GM12865 (cell line): Measurements from ENCODE around the gene AMN.

Experiments
- DNase-seq: peaks from one replicate; pipeline ENCODE4 v3.0.0; 2010; ENCODE audit warnings: low read depth
- H3K4me3 ChIP-seq: 2 replicates; pipeline ENCODE4 v1.5.1; 2011; ENCODE audit warnings: mild to moderate bottlenecking, low read depth, low read length, control low read depth
- TF ChIP-seq, protein P1 (sequence below): IDR thresholded peaks from 2 replicates; pipeline ENCODE4 v1.5.1; 2011; ENCODE audit warnings: low read length, control low read depth, low read depth, inconsistent platforms; ENCODE audit not compliant: insufficient read depth; ENCODE audit errors: missing control alignments

AMN gene

DNA sequence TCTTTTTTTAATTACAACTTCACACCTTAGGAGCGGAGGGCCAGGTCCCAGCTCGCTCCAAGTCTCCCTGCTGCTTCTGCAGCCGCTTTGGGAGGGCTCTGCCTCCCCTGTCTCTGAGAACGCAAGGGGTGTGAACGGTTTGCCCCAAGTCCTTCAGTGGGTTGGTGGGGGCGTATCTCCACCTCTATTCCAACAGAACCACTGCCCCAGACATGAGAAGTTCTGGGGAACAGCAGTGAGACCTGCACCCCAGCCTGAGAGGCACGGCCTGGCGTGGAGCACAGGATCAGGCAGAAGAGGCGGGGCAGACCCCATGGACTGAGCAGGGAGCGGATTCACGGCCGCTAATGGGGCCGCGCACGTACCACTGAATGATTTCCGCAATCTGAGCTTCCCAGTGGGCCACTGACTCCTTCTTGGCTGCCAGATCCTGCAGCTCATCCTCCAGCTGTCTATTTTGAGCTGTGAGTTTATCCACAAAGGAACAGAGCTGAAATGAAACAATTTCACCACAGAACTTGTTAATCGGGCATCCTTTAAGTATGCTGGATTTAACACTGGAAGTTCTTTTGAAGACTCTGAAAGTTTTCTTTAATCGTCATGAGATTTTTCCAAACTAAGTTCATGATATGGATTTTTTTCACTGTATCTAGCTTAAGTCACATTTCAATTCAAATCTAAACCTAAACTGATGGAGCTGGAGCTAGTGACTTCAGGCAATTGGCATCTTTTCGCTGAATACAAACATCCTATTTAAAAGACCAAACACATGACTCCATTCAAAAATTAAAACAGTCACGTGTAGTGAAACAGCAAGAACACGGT lies 44.4 kb downstream of the AMN start:
- H3K4me3 ChIP-seq: no peak overlapping the region
- TF ChIP-seq, protein P1, sequence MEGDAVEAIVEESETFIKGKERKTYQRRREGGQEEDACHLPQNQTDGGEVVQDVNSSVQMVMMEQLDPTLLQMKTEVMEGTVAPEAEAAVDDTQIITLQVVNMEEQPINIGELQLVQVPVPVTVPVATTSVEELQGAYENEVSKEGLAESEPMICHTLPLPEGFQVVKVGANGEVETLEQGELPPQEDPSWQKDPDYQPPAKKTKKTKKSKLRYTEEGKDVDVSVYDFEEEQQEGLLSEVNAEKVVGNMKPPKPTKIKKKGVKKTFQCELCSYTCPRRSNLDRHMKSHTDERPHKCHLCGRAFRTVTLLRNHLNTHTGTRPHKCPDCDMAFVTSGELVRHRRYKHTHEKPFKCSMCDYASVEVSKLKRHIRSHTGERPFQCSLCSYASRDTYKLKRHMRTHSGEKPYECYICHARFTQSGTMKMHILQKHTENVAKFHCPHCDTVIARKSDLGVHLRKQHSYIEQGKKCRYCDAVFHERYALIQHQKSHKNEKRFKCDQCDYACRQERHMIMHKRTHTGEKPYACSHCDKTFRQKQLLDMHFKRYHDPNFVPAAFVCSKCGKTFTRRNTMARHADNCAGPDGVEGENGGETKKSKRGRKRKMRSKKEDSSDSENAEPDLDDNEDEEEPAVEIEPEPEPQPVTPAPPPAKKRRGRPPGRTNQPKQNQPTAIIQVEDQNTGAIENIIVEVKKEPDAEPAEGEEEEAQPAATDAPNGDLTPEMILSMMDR: no peak
- DNase-seq: no peak

DNA sequence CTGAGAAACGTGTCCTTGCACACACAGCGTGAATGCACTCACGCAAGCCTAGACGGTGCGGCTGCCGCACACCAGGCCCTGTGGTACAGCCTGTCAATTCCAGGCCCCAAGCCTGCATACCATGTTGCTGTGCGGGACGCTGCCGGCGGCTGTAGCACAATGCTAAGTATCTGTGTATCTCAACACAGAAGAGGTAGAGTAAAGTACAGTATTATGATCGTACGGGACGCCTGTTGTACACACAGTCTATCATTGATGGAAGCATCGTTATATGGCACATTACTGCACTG lies 45.0 kb downstream of the AMN start:
- TF ChIP-seq, protein P1: no peak
- no peak overlapping the region for H3K4me3 ChIP-seq
- DNase-seq: no peak

DNA sequence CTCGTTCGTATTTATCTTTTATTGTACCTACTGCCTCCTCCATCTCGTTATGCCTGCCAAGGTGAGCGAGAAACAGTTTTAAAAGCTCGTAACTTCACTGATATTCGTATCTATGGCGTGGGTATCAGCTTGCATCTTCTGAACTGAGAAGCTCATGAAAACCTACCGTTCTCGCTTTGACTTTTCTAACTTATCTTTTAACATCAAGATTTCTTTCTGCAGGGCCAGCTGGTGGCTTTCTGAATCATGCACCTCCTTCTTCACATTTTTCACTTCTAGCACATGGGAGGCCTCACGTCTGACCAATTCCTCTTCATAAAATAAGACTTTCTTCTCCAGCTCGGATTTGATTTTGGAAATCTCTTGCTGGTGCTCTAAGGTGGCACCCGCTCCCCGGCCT lies 45.8 kb downstream of the AMN start:
- no peak for DNase-seq
- no peak overlapping the region for H3K4me3 ChIP-seq
- TF ChIP-seq, protein P1: no peak

DNA sequence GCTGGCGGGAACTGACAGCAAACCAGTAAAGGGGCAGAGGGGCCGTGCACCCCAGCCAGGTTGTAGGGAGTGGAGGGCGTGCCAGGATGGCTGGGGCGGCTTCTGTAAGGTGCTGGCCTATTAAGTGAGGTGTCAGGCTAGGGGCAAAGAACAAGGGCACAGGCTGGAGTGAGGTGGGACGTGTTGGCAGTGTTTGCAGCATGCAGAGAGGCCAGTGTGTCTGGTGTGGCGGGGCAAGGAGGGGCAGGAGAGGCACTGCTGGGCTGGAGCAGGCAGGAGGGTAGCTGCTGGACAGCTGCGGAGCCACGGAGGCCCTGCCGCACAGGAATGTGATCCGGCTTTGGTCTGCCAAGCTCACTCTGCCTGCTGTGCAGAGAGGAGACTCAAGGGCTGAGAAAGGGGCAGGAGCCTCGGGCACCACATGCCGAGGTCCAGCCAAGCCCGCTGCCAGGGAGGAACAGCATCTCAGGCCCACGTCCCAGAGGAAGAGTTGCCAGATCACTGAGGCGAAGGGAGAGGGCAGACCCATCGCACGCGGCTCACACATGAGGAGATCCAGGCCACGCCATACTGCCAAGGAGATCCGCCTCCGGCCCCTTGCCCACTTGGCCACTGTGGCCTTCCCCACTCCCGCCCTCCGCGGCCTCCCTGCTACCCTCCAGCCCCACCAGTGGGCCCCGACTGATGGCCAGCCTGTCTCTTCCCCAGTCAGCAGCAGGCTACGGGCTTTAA lies 46.8 kb downstream of the AMN start:
- TF ChIP-seq, protein P1: no peak
- no peak overlapping the region for H3K4me3 ChIP-seq
- DNase-seq: no peak

DNA sequence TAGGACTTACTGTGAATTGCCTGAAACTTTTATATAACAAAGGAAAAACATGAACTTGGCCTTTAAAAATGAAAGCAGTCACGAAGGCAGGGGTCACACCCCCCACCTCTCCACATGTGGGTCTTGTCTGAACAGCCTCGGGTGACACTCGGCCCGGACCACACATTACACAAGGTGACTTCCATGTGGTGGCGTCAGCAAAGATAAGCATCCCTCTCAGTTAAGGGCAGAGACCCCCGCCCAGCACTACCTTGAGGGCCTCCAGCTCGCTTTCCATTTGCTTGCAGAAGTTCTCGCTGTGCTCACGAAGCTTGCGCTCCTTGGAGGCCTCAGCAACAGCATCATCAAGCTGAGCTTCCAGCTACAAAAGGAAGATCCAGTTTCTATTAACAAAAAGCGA lies 47.4 kb downstream of the AMN start:
- TF ChIP-seq, protein P1: no peak
- no peak overlapping the region for H3K4me3 ChIP-seq
- no peak for DNase-seq

DNA sequence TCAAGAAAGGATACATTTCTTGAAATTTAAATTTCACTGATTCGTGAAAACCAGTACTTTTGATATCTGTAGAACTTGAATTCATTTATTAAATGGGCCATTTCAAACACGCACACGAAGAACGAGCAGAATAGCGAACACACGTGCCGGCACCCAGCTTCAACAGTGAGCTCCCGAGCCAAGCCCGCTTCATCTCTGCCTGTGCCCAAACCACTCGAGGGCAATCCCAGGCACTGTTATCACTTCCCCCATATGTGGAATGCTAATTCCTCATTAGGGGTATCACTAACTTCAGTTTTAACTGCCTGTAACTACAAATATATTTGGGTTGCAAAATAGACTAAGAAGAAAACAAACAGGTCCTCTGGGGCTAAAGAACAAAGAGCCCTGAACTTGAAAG lies 48.0 kb downstream of the AMN start:
- no peak overlapping the region for H3K4me3 ChIP-seq
- no peak for DNase-seq
- TF ChIP-seq, protein P1: no peak
